NOMO-1 treated with dmso at 0.1 percent for 144 hours (cell line): Measurements from ENCODE around the gene LMF2.

Experiments
- DNase-seq: peaks from one replicate; lab custom pipeline; 2025; ENCODE audit not compliant: unreplicated experiment; lab: John Stamatoyannopoulos, UW

Gene LMF2

DNA sequence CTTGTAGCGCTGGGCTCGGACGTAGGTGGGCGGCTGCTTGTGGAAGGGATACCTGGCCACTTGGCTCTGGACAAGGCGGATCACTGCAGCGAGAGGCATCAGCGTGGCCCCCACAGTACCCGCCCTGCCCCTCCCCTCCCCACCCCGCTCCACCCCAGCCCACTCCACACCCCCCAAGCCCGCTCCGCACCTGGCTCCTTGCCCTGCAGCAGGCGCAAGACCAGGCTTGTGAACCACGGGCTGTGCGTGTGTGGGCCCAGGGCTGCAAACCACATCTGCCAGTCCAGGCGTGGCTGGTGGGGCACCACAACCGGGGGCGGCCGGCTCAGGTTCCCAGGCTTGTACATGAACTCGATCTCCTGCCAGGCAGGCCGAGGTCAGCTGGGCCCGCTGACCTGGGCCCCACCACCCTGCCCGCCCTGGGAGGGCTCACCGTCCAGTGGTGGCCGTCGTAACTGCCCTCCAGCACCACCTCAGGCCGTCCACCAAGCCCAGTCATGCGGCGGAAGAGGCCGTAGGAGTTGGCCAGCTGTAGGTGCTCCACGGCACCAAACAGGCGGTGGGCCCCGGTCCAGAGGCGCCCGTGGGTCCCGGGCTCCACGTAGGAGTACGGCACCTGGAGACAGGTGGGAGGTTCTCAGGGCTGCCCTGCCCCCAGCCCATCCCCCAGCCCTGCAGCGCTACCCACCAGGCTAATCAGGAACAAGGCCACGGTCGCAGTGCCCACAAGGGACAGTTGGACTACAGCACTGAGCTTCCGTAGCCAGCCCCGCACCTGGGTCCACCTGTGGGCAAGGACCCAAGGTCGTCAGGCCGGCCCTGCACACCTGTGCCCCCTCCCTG is 2.9 kb downstream of the LMF2 start:
- no peak for DNase-seq

GRCh38 chr22:50503475-50504145 is 3.9 kb downstream of the LMF2 start:
- DNase-seq, result no peak

DNA sequence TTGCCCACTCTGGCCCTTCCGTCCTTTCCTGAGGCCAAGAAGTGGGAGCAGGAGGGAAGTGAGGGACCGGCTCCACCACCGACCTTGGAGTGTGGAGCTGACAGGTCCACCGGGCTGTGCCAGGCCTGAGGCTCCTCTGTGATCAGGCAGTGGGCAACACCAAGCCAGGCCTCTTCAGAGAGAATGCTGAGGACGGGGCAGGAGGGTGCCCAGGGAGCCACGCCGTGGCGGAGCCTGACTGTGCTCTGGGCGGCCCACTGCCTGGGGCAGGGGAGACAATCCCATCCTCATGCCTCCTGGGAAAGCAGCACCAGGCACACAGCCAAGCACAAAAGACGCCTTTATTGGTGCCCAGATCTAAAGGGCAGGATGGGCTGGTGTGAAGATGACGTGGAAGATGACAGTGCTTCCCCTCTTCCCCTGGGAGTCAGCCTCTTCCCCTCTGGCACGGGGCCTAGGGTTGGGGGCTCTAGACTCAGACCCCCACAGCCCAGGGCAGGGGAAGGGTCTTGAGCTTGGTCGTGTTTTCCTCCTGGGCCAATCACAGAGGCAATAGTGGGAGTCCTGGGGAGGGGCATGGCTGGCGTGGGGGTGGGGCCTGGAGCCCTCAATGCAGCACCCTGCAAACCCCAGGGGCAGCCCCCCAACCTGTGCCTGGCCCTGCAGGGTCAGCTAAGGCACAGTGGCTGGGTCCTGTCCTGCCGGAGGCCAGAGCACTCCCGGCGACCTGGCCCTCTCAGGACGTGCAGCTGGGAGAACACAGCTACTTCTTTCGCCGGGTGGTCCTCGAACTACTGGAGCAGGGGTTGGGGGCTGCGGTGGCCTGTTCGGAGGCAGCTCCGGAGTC is 4.7 kb downstream of the LMF2 start:
- DNase-seq, result no peak

- DNase-seq, result no peak
These were observed 5.4 kb downstream of the LMF2 start for GRCh38 chr22:50502096-50502495.

DNA sequence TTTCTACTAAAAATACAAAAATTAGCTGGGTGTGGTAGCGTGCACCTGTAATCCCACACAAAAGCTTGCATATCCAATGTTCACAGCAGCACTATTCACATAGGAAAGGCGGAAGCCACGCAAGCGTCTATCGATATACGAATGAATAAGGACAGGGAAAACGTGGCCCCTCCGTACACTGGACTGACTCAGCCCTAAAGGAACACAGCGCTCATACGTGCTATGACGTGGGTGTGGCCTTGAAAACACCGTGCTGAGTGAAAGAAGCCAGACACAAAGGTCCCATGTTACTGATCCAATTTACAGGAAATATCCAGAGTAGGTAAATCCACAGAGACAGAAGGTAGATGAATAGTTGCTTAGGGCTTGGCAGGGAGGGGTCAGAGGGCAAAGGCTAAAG is 7.0 kb downstream of the LMF2 start:
- no peak for DNase-seq

DNA sequence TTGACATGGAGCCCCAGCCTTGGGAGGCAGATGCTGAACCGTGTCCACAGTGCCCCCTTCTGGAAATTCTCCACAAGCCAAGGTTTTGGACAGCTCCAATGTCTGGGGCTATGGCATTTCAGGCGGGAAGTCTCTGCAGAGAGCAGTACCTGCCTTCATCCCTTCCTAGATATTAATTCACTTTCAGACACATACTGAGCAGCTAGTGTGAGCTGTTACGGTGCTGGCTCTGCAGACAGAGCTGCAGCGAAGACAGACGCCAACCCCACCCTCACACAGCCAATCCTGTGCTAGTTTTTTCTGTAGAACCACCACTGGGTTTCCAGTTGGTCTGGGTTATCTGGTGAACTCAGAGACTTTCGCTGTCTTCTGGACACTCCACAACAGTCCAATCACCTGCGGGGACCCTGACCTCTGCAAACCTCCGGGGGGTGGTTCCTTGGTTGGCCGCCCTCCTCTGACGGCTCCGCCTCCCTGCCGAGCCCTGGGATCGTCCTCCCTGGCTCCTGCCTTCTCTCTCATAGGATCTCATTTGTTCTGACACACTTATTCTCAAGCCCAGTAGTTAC is 9.1 kb downstream of the LMF2 start:
- peak; percentile 39 for DNase-seq

DNA sequence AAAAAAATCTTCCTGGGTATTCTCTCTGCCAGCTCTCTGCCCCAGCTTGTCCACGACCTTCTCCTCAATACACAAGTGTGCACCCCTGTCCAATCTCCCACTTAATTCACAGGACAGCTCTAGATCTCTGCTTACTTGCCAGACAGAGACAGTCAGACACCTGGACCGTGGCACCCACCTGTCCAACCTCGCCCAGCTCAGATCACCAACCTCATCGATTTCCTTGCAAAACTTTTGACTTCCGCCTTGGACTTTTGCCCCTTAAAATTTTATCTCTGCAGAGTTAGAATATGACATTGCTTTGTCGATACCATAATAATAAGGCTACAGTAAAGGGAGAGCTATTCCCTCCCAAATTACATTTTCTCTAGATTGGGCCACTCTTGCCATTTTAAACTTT is 10.4 kb downstream of the LMF2 start:
- no peak for DNase-seq

DNA sequence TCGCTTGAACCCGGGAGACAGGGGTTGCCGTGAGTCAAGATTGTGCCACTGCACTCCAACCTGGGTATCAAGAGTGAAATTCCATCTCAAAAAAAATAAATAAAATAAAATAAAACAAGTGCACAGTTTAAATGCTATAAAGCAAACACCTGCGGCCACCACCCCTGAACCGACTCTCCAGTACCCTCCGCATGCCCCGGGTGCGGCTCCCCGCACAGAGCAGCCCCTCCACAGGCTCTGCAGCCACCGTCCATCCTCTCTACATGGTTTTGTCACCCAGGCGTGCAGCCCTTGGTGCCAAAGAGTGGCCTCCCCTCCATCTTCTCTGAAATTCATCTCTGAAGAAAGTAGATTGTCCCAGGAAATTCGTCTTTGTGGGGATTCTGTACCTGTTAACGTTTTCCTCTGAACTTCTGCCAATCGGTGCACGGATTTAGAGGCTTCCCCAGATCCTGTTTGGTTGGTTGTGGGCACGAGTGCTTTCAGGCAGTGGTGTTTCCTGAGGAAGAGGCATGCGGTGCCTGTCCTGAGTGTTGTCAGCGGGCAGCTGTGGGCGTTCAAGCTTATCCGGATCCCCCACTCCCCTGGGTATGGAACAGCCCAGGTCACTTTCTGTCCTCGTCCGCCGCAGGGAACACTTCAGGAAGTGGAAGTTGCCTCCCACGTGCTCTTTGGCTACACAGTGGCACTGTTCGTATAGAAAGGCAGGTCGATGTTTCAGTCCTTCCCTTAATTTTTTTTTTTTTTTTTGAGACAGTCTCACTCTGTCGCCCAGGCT is 16.8 kb downstream of the LMF2 start:
- no peak for DNase-seq

- DNase-seq, result no peak
These were observed 17.9 kb downstream of the LMF2 start for GRCh38 chr22:50489363-50490243.

DNA sequence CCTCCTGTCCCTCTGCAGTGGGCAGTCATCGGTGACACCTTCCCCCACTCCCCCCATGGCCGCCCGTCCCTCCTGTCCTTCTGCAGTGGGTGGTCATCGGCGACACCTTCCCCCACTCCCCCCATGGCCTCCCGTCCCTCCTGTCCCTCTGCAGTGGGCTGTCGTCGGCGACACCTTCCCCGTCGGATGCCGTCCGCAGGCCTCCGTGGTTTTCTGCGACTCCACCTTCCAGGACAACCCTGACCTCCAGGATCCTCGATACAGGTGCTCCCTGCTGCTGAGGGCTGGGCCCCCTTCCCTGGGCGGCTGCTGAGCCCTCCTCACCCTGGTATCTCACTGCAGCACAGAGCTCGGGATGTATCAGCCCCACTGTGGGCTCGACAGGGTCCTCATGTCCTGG is 18.6 kb downstream of the LMF2 start:
- no peak for DNase-seq

DNA sequence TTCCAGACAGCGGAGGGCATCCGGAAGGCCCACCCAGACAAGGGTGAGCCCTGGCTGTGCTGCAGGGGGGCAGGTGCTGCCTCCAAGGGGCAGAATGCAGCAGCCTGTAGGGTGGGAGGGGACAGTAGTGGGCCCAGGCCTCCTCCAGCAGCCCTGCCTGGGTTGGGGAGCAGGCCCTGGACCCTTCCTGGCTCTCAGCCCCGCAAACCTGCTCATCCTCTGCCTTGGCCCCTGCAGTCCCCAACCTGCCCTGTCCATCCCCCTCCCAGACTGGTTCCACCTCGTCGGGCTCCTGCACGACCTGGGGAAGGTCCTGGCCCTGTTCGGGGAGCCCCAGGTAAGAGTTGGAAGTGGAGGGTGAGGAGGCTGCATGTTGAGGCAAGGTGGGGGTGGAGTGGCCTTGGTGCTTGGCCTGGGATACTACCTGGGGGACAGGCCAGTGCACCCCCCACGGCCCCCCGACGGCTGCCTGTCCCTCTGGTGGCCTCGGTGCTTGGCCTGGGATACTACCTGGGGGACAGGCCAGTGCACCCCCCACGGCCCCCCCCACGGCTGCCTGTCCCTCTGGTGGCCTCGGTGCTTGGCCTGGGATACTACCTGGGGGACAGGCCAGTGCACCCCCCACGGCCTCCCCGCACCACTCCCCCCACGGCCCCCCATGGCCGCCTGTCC is 19.4 kb downstream of the LMF2 start:
- no peak for DNase-seq

DNA sequence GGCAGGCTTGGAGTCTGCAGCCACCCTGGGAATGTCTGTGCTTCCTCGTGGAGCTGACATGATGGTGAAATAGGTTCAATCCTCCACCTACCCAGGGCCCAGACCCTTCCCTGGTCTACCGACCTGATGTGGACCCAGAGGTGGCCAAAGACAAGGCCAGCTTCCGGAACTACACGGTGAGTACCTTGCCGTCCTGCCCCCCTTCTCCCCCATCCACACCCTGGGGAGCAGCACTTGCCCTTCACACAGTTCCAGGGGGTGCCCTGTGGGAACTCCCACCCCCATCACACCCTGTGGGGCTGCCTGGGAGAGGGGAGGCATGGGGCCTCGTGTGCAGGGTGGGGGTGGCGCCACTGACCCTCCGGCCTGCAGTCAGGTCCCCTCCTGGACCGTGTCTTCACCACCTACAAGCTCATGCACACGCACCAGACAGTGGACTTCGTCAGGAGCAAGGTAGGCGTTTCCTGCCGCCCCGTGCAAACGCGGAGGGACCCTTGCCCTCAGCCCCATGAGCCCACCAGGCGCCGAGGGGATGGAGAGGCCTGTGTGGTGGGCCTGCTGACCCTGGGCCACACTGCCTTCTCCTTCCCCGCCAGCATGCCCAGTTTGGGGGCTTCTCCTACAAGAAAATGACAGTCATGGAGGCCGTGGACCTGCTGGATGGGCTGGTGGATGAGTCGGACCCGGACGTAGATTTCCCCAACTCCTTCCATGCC is 20.1 kb downstream of the LMF2 start:
- no peak for DNase-seq

DNA sequence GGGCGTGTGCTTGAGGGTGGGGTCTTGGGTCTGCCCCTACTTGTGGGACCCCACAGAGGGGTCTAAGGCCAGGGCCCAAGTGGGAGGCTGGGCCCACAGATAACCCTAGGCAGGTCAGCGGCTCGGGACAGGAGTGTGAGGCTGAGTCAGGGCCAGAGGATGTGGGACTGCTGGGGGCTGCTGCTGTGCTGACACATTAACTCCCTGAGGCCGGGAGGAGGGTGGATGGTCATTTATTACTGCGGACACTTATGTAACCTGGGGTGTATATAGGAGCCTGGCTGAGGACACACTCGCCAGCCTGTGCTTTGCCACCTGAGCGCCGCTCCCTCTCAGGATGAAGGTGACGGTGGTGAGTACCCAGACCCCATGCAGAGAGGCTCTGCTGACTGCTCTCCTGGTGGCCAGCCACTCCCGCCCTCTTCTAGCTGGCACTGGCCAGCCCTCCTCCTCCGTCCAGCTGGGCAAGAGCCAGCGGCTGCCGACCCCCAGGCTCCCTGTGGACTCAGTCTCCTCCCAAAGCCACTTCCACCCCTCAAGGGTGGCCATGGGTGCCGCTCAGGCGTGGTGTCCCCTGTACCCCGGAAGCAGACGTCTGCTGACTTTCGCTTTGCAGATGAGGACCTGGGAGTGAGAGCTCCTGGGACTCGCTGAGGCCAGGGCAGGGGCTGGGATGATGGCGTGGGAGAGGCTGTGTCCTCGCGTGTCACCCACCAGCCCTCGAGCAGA is 20.8 kb downstream of the LMF2 start, which contains the start of gene MIOX:
MIOX (plus strand) TSS at position 299 of the 729 bp plus-strand sequence; CDS start at position 338, 39 bp downstream.
- no peak for DNase-seq

GRCh38 chr22:50485221-50486131 is 22.0 kb downstream of the LMF2 start:
- no peak for DNase-seq

DNA sequence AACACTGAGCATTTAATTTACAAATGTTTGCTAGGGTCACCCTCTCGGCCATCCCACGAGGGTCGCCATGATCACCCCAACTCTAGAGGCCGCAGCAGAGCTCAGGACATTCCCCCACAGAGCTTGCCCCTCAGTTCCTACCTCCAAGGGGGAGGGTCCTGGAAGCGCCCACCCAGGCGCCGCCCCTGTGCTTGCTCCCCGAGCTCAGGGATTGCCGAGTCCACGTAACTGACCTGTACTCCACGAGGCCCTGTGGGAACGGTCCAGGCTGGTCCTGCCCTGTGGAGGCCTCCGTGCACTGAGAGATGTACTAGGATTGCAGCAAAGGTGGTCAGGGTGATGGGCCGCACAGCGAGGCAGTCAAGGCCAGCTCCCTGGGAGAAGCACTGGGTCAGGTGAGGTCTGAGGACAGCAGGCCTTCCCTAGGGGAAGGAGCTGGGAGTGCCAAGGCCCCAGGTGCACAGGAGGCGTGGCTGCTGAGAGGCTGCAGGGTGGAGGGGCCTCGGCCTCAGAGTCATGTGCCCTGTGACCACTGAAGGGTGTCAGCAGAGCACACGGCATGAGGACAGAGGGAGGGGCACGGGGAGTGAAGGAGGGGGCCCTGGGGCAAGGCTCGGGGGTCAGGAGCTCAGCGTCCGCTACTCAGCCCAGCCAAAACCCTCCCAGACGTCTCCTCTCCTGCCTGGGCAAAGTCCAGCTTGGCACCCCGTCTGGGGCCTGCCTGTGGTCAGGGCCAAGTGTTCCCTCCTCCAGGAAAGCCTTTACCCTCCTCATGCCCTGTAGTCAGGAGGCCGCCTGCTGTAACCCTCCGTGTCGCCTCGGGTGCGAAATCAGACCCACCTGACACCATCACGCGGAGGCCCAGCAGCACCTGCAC is 23.3 kb downstream of the LMF2 start:
- DNase-seq, result no peak

DNA sequence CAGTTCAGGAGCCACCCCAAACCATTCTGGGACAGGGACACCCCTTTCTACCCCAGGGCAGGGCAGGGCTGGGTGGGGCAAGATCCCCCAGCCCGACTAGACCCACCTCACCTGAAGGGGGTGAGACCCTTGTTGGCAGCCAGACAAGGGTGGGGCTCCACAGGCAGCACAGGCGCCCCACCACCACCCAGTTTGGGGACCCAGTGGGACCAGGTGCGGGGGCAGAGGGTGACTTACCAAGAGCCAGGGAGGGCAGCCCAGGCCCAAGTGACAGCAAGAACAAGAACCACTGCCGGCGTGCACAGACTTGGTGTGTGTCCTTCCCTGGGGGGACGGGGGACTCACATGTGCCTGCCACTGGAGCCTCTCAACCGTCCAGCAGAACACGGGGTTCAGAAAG is 23.9 kb downstream of the LMF2 start:
- no peak for DNase-seq
